IPS DF 6.9 (cell line): ENCODE results near the gene ALK.

Source experiments
- DNase-seq: peaks from one replicate; pipeline ENCODE4 v3.0.0-alpha.2; 2013; ENCODE audit warnings: low read depth, low spot score
- H3K27ac ChIP-seq: one replicate; pipeline ENCODE4 v1.5.1; 2013; ENCODE audit warnings: low read length, control low read depth
- H3K27me3 ChIP-seq: 2 replicates; pipeline ENCODE4 v1.6.1; 2013; ENCODE audit warnings: mild to moderate bottlenecking, low read length; ENCODE audit not compliant: control insufficient read depth, insufficient read depth
- H3K36me3 ChIP-seq: 2 replicates; pipeline ENCODE4 v1.6.1; 2013; ENCODE audit warnings: low read length; ENCODE audit not compliant: control insufficient read depth, insufficient read depth
- H3K4me1 ChIP-seq: 2 replicates; pipeline ENCODE4 v1.6.1; 2013; ENCODE audit warnings: low read length; ENCODE audit not compliant: control insufficient read depth, insufficient read depth
- H3K4me3 ChIP-seq: 2 replicates; pipeline ENCODE4 v1.5.1; 2013; ENCODE audit warnings: mild to moderate bottlenecking, low read length
- H3K9me3 ChIP-seq: 2 replicates; pipeline ENCODE4 v1.6.1; 2013; ENCODE audit warnings: low read length, inconsistent platforms; ENCODE audit not compliant: control insufficient read depth, insufficient read depth
- WGBS: extraction: QIAGEN DNeasy Blood & Tissue Kit; methylation state at CpG from one replicate; pipeline ENCODE4 v1.1.7; 2013; ENCODE audit warnings: mixed read lengths, missing lambda C conversion rate; ENCODE audit not compliant: insufficient read length, insufficient coverage; 5-methylcytosine and 5-hydroxymethylcytosine counted together

The ALK gene

GRCh38 chr2:29799628-29800027 is 121.8 kb downstream of the ALK start:
- H3K4me1 ChIP-seq: peaks cover 1% of the 10 kb centered on the region; the same call in 1 of the 2 replicates
- no peak overlapping the region for H3K27ac ChIP-seq
- no CpG with 5 or more reads among the region's 3 CpGs for WGBS

GRCh38 chr2:29797916-29798315 is 123.5 kb downstream of the ALK start:
- Histone ChIP-seq H3K9me3 (no peaks in the 10 kb centered on the region), H3K36me3 (no peaks in the 10 kb centered on the region), H3K4me1 (peaks cover 1% of the 10 kb centered on the region; the same call in 1 of the 2 replicates), H3K4me3 (no peak overlapping the region), H3K27me3 (no peaks in the 10 kb centered on the region), H3K27ac (no peak overlapping the region)
- DNase-seq: no peak
- WGBS: no CpG with 5 or more reads among the region's 3 CpGs

More at GRCh38 chr2:29799628-29800027, 121.8 kb downstream of the ALK start:
- H3K27me3 ChIP-seq: no peaks in the 10 kb centered on the region
- H3K36me3 ChIP-seq: no peaks in the 10 kb centered on the region
- DNase-seq: no peak
- H3K4me3 ChIP-seq: no peak overlapping the region
- no peaks in the 10 kb centered on the region for H3K9me3 ChIP-seq

GRCh38 chr2:29796446-29796845 is 124.9 kb downstream of the ALK start:
- peaks cover 1% of the 10 kb centered on the region; the same call in 1 of the 2 replicates for H3K4me1 ChIP-seq
- no peaks in the 10 kb centered on the region for H3K9me3 ChIP-seq
- no peak overlapping the region for H3K27ac ChIP-seq
- no peak for DNase-seq
- H3K27me3 ChIP-seq: no peaks in the 10 kb centered on the region
- no peak overlapping the region for H3K4me3 ChIP-seq
- WGBS: no CpG with 5 or more reads among the region's 4 CpGs
- no peaks in the 10 kb centered on the region for H3K36me3 ChIP-seq

GRCh38 chr2:29789911-29790485 is 131.4 kb downstream of the ALK start:
- no peaks in the 10 kb centered on the region for H3K27me3 ChIP-seq
- no peaks in the 10 kb centered on the region for H3K36me3 ChIP-seq
- DNase-seq: no peak
- no peak overlapping the region for H3K27ac ChIP-seq
- H3K4me1 ChIP-seq: no peaks in the 10 kb centered on the region
- H3K4me3 ChIP-seq: no peak overlapping the region
- H3K9me3 ChIP-seq: no peaks in the 10 kb centered on the region
- no CpG with 5 or more reads among the region's 5 CpGs for WGBS

- no peaks in the 10 kb centered on the region for H3K27me3 ChIP-seq
- no peak overlapping the region for H3K4me3 ChIP-seq
- no peaks in the 10 kb centered on the region for H3K36me3 ChIP-seq
- WGBS: no CpG with 5 or more reads among the region's 8 CpGs
- no peak for DNase-seq
- H3K4me1 ChIP-seq: no peaks in the 10 kb centered on the region; the same call in 1 of the 2 replicates
- no peak overlapping the region for H3K27ac ChIP-seq
- no peaks in the 10 kb centered on the region for H3K9me3 ChIP-seq
Observed at GRCh38 chr2:29787473-29788465, 133.6 kb downstream of the ALK start.

- Histone ChIP-seq H3K4me1 (no peaks in the 10 kb centered on the region; the same call in 1 of the 2 replicates), H3K9me3 (no peaks in the 10 kb centered on the region), H3K27me3 (no peaks in the 10 kb centered on the region), H3K36me3 (no peaks in the 10 kb centered on the region), H3K27ac (no peak overlapping the region), H3K4me3 (no peak overlapping the region)
- WGBS: no CpG with 5 or more reads among the region's 5 CpGs
- no peak for DNase-seq
Observed at GRCh38 chr2:29786361-29786760, 135.0 kb downstream of the ALK start.

- DNase-seq: no peak
- H3K4me1 ChIP-seq: no peaks in the 10 kb centered on the region; the same call in 1 of the 2 replicates
- H3K27me3 ChIP-seq: no peaks in the 10 kb centered on the region
- H3K27ac ChIP-seq: no peak overlapping the region
- no peaks in the 10 kb centered on the region for H3K9me3 ChIP-seq
- no CpG with 5 or more reads among the region's 6 CpGs for WGBS
- H3K4me3 ChIP-seq: no peak overlapping the region
- H3K36me3 ChIP-seq: no peaks in the 10 kb centered on the region
Observed at GRCh38 chr2:29783666-29784065, 137.7 kb downstream of the ALK start.

- Histone ChIP-seq H3K4me1 (no peaks in the 10 kb centered on the region; the same call in 1 of the 2 replicates), H3K27ac (no peak overlapping the region), H3K36me3 (no peaks in the 10 kb centered on the region), H3K4me3 (no peak overlapping the region), H3K27me3 (no peaks in the 10 kb centered on the region), H3K9me3 (no peaks in the 10 kb centered on the region)
- WGBS: no CpG with 5 or more reads among the region's 7 CpGs
- DNase-seq: no peak
Observed at GRCh38 chr2:29782549-29783458, 138.6 kb downstream of the ALK start.

GRCh38 chr2:29782087-29782486 is 139.3 kb downstream of the ALK start:
- no peak for DNase-seq
- Histone ChIP-seq H3K9me3 (no peaks in the 10 kb centered on the region), H3K27ac (no peak overlapping the region), H3K4me1 (no peaks in the 10 kb centered on the region; the same call in 1 of the 2 replicates), H3K27me3 (no peaks in the 10 kb centered on the region), H3K36me3 (no peaks in the 10 kb centered on the region), H3K4me3 (no peak overlapping the region)
- no CpG with 5 or more reads among the region's 1 CpG for WGBS

GRCh38 chr2:29780906-29781305 is 140.5 kb downstream of the ALK start:
- Histone ChIP-seq H3K27me3 (no peaks in the 10 kb centered on the region), H3K4me3 (no peak overlapping the region), H3K9me3 (no peaks in the 10 kb centered on the region), H3K4me1 (no peaks in the 10 kb centered on the region; the same call in 1 of the 2 replicates), H3K27ac (no peak overlapping the region), H3K36me3 (no peaks in the 10 kb centered on the region)
- no CpG with 5 or more reads among the region's 1 CpG for WGBS
- DNase-seq: no peak
